Germinal center (tissue), 1 donor: ENCODE results near the gene SPTBN4.
A peak's percentile ranks its signal among the peaks of the same experiment; 100 is the strongest.

Experiments used
- DNase-seq: peaks from one replicate; pipeline ENCODE4 v3.0.0; 2012; ENCODE audit warnings: mixed read lengths, low spot score

The SPTBN4 gene

DNA sequence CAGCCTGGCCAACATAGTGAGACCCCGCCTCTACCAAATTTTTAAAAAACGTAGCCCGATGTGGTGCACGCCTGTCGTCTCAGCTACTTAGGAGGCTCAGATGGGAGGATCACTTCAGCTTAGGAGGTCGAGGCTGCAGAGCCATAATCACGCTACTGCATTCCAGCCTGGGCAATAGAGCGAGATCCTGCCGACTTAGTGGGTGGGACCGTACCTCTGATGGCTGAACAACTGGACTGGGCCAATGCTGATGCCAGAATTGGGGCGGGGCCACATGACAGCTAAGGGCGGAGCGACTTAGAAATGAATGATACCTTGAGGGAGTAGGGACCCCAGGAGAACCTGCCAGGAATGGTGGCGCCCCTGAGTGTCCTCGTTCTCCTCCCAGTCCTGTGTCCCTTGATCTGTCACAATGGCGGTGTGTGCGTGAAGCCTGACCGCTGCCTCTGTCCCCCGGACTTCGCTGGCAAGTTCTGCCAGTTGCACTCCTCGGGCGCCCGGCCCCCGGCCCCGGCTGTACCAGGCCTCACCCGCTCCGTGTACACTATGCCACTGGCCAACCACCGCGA is 137.9 kb downstream of the SPTBN4 start:
- DNase-seq, result no peak

DNA sequence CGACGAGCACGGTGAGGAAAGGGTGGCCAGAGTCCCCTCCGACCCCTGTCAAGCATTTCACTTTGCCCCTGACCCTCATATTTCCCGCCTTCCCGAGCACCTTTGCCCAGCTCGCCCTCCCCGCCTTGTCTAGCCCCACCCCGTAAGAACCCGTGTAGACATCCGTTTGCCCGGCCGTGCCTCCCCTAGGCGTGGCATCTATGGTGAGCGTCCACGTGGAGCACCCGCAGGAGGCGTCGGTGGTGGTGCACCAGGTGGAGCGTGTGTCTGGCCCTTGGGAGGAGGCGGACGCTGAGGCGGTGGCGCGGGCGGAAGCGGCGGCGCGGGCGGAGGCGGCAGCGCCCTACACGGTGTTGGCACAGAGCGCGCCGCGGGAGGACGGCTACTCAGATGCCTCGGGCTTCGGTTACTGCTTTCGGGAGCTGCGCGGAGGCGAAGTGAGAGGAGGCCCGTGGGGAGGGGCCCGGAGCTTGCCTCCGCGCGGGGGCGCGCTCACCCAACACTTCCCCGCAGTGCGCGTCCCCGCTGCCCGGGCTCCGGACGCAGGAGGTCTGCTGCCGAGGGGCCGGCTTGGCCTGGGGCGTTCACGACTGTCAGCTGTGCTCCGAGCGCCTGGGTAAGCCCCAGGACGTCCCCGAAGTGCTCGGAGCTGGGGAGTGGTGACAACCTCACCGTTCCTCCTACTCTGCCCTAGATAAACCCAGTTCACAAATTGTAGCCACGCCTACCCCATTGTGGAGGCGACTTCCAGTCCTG is 138.6 kb downstream of the SPTBN4 start:
- DNase-seq, result peak; percentile 79

DNA sequence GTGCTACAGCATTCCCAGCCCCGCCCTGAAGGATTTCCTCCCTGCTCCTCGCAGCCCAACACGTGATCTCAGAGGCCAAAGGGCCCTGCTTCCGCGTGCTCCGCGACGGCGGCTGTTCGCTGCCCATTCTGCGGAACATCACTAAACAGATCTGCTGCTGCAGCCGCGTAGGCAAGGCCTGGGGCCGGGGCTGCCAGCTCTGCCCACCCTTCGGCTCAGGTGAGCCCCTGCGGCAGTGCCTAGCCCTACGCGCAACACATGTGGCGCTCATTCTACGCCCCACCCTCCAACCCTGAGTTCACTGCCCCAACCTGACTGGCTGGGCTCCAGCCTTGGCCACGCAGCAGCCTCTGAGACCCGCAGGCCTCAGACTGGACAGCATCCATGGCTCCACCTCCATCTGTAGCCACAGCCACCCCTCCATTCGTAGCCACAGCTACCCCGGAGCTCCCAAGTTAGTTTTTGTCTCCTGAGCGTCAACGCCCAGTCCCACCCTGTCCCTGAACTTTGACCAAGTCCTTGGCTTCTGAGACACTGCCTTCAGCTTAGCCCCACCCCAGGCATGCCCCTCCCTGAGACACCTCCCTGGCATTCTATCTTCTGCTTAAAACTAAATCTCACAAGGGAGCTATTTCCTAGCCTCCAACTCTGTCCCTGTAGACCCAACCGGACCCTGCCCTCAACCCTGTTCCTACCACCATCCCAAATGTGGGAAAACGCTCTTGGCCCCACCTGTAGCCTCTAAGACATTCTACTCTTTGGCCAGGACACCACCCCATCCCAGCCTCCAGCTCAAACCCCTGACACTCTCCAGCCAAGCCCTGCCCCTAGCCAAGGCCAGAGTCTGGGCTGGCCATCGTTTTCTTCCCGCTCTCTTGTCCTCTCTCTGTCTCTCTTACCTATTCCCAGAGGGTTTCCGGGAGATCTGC is 140.8 kb downstream of the SPTBN4 start:
- DNase-seq, result no peak

DNA sequence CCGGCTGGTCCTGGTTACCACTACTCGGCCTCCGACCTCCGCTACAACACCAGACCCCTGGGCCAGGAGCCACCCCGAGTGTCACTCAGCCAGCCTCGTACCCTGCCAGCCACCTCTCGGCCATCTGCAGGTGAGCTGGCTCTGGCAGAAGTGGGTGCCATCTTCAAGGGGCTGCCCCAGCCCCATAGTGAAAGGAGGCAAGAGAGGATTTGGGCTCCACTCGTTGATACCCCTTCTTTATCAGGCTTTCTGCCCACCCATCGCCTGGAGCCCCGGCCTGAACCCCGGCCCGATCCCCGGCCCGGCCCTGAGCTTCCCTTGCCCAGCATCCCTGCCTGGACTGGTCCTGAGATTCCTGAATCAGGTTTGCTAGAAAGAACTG is 141.4 kb downstream of the SPTBN4 start:
- no peak for DNase-seq

DNA sequence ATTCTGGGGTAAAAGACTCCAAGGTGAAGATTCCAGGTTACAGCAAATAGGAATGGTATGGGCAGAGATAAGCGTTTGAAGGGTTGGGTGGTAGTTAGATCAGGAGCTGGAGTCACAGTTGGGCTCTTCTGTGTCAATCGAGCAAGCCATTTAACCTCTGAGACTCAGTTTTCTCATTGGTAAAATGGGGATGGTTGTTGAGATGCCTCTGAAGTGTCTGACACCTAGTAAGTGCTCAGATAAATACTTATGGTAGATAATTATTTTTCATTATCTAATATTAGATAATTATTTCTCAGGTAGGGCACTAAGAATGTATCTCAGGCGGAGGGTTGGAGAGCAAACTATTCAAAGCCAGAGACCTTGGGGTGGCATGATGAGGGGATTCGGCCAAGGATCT is 142.2 kb downstream of the SPTBN4 start:
- no peak for DNase-seq

DNA sequence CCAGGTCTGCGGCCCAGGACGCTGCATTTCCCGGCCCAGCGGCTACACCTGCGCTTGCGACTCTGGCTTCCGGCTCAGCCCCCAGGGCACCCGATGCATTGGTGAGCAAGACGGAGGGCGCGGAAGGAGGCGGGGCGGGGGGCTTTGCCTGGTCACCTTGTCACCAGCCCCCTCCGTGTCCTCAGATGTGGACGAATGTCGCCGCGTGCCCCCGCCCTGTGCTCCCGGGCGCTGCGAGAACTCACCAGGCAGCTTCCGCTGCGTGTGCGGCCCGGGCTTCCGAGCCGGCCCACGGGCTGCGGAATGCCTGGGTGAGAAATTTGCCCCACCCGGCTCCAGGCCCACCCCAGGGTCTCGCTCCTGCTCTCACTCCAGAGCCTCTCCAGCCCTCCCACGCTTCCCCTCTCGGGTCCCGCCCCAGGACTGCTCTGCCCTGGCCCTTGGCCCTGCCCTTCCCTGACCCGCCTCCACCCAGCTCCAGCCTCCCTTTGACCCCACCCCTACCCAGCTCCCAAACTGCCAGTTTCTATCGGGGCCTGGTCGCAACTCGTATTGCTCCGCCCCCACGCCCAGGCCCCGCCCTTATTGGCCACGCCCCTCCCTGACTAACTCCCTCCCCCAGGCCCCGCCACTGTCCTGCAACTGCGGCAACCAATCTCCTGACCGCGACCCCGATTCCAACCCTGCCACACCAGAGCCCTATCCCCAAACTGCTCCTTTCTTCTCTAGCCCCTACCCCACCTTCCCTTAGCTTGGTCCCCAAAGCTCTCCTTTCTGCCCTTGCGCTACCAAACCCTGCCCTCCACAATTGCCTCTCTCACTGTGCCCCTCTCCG is 143.0 kb downstream of the SPTBN4 start:
- peak; percentile 95 for DNase-seq

DNA sequence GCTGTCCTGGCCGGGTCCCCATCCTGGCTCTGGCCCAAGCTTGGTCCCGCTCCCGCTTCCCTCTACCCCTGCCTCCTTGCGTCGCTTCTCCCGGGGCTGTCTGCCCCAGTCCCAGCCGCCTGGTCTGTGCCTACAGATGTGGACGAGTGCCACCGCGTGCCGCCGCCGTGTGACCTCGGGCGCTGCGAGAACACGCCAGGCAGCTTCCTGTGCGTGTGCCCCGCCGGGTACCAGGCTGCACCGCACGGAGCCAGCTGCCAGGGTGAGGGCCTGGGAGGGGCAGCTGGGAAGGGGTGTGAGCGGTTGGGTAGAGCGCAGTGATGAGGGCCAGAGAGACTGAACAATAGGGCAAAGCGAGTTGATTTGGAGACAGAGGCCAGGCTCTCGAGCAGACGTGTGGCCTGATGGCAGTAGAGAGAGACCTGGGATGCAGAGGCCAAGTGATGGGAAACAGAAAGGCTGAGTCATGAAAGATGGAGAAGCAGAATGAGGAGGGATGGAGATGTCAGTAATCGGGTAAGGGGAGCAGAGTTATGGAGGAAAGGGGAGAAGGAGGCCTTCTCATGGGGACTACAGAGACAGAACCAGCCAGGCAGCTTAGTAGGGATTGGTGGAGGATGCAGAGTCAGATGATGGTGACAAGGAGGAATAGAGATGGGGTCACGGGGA is 143.7 kb downstream of the SPTBN4 start:
- no peak for DNase-seq

DNA sequence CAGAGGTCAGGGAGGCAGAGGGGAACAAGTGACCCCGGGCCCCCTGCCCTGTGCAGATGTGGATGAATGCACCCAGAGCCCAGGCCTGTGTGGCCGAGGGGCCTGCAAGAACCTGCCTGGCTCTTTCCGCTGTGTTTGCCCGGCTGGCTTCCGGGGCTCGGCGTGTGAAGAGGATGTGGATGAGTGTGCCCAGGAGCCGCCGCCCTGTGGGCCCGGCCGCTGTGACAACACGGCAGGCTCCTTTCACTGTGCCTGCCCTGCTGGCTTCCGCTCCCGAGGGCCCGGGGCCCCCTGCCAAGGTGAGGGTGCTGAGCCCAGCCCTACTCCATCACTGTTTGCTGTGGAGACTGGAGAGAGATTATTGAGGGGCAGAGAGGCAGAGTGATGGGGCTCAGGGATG is 144.3 kb downstream of the SPTBN4 start:
- DNase-seq, result no peak

DNA sequence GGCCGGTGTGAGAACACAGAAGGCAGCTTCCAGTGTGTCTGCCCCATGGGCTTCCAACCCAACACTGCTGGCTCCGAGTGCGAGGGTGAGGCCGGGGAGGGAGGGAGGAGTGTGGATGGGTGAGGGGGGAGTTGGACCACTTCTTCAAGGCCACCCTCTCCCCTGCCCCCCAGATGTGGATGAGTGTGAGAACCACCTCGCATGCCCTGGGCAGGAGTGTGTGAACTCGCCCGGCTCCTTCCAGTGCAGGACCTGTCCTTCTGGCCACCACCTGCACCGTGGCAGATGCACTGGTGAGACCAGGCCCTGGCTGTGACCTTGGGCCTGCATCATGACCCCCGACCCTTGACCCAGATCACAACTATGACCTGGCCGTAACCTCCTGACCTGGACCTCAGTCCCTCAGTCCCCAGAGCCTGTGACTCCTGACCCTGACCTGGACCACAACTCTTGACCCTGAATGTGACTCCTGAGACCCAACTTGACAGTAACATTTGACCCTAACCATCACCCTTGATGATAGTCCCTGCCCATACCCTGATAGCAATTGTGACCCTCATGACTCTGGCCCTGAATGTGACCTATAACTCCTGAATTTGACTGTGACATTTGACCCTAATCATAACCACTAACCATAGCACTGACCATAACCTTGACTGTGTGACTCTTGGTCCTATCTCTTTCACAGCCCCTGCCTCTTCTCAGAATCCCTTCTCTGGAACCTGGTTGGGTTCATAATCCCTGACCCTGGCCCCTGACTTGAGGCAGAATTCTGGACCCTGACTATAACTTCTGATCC is 145.3 kb downstream of the SPTBN4 start:
- no peak for DNase-seq

DNA sequence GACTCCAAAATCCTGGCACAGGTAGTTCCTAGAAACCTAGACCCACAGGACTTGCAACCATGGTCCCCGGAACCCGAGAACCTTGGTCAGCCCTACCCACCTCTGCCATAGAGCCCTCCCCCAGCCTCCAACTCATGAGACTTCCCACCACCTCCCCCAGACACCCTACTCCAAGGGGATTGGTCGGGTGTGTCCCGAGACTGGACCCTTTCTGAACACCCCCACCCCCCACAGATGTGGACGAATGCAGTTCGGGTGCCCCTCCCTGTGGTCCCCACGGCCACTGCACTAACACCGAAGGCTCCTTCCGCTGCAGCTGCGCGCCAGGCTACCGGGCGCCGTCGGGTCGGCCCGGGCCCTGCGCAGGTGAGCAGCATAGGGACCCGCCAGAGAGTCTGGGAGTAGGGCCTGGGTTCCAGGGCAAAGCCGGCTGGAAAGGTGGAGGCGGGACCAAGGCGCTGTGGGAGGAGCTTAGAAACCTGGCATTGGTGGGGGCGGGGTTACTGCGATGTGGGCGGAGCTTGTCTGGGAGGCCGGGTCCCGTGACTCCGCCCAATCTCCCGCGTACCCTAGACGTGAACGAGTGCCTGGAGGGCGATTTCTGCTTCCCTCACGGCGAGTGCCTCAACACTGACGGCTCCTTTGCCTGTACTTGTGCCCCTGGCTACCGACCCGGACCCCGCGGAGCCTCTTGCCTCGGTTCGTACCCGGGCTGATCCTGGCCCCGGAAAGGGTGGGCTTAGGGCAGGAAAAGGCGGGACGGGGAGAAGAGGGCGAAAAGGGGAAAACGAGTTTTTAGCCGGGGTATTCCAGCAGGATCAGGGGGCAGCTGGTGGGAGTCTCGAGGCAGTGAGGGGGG is 146.3 kb downstream of the SPTBN4 start:
- peak; percentile 84 for DNase-seq

DNA sequence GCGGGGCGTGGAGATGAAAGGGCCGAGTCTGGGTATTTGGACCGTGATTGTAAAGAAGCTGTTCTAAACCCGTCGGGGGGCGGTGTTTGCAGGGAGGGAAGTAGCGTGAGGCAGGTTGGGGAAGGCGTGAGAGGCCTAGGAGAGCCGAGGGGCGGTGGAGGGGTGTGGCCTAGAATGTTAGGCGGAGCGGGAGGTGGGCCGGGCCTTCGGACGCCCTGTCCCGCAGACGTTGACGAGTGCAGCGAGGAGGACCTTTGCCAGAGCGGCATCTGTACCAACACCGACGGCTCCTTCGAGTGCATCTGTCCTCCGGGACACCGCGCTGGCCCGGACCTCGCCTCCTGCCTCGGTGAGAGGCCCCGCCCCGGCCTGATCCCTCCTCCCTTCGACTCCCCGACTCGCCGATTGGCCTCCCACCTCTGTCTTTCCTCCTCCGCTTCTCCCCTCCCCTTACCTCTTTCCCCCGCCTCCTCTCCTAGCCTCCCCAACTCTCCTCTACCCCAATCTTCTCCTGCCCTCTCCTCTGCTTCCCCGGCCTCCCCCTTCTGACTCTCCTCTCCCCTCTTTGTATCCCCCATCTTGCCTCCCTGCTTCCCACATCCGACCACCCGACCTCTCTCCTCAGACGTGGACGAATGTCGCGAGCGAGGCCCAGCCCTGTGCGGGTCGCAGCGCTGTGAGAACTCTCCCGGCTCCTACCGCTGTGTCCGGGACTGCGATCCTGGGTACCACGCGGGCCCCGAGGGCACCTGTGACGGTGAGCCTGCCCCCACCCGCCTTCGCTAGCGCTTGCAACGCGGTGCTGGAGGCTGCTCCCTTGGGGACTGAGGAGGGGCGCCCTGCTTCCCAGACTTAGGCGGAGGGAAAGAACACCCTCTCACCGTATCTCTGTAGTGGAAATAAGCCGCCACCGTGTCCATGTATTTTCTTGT is 147.2 kb downstream of the SPTBN4 start:
- DNase-seq, result peak; percentile 90

DNA sequence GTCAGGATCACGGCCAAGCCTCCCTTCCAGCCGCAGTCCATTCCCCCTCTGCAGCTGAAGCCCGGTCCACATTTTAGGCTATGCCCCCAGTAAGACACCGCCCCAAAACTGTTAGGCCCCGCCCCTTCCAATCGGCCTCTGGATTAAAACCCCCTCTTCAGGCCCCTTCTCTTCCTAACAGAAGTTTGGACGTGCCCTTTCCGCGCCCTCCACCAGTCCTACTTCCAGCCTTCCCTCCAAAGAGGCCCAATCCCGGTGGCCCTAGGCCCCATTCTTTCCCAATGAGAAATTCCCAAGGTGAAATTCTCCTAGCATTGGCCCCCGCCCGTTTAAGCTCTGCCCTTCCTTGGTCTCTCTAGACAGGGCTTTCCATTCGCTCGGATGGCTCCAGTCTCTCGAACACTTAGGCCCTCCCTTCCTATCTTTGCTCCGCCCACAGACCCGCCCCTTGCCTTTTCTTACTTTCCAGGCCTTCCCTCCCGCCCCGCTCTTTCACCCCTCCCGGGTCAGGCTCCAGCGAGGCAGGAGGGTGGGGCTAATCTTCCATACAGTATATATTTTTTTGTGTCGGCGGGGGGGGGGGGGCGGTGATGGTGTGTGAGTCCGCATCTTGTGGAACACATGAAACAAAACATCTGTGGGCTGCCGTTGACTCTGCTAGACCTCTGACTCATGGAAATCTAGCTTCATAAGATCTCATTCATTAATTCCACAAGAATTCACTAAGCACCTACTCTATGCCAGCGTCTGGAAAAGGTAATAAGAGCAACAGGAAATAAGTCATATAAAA is 148.0 kb downstream of the SPTBN4 start:
- DNase-seq, result peak; percentile 75

DNA sequence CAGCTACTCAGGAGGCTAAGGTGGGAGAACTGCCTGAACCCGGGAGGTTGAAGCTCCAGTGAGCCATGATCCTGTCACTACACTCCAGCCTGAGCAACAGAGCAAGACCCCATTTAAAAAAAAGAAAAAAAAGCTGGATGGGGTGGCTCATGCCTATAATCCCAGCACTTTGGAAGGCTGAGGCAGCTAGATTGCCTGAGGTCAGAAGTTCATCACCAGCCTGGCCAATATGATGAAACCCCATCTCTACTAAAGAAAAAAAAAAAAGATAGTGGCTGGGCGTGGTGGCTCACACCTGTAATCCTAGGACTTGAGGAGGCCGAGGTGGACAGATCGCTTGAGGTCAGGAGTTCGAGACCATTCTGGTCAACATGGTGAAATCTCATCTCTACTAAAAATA is 149.4 kb downstream of the SPTBN4 start:
- no peak for DNase-seq

DNA sequence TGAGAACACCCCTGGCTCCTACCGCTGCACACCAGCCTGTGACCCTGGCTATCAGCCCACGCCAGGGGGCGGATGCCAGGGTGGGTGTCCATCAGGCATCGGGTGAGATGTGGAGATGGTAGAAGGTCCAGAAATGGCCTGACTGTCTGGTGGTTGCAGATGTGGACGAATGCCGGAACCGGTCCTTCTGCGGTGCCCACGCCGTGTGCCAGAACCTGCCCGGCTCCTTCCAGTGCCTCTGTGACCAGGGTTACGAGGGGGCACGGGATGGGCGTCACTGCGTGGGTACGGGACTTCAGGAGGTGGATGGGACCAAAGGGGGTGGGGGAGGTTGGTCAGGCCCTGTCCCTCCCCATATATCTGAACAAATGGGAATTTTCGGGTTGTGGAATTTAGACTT is 150.1 kb downstream of the SPTBN4 start:
- DNase-seq, result no peak

DNA sequence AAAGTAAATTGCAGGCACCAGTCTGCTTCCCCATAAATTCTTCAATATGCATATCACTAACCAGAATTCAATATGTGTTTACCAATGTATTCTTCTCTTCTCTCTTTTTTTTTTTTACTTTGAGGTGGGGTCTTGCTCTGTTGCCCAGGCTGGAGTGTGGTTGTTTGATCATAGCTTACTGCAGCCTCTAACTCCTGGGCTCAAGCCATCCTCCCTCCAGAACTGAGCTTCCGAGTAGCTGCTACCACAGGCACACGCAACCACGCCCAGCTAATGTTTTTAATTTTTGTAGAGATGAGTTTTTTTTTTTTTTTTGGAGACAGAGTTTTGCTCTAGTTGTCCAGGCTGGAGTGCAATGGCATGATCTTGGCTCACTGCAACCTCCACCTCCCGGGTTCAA is 151.2 kb downstream of the SPTBN4 start:
- no peak for DNase-seq

DNA sequence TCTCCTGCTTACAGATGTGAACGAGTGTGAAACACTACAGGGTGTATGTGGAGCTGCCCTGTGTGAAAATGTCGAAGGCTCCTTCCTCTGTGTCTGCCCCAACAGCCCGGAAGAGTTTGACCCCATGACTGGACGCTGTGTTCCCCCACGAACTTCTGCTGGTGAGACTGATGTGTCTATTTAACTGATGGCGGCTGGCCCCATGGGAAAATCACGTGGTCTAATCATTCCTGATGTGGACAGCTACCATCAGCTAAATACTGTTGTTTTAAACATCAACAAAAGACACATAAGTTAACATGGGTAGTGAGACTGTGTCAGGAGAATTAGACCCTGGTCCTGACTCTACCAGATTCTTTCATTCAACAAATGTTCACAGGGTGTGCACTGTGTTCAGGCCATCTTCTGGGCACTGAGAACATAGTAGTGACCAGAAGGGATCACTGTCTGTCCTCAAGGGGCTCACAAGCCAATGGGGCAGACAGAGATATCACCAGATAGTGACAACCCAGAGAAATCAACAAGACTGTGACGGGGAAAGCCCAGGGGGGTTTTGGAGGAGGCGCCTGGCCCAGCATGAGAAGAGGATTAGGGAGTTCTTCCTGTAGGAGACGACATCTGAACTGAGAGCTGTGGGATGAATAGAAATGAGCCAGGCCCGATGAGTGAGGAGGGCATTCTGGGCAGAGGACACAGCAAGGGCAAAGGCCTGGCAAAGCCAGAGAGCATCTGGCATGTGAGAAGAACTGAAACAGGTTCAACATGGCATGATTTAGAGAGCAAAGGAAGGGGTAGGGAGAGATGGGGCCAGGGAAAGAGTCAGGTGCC is 152.7 kb downstream of the SPTBN4 start:
- no peak for DNase-seq

DNA sequence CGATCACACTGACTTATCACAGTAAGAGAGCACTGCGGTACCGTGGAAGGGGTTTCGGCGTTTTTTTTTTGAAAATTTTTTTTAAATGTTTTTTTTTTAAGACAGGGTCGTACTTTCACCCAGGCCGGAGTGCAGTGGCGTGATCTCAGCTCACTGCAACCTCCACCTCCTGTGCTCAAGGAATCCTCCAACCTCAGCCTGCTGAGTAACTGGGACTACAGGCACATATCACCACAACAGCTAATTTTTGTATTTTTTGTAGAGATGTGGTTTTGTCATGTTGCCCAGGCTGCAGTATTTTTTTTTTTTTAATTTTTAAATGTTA is 153.3 kb downstream of the SPTBN4 start:
- DNase-seq, result no peak
